ENCODE data around the gene LUZP2. TPM values are rescaled to one million over a fixed set of nuclear protein-coding genes. Genes with fewer than 3 reads are reported as not detected.

Gene LUZP2
- total RNA-seq, 4 donors from 2014 or later = 0.23 to 0.83 (median 0.48) TPM

GRCh38 chr11:24651873-24652272 is 155.0 kb downstream of the LUZP2 start:
- Histone ChIP-seq H3K4me3 (no peak overlapping the region), H3K27ac (no peak overlapping the region), H3K4me1 (no peaks in the 10 kb centered on the region), H3K36me3 (no peaks in the 10 kb centered on the region), H3K9me3 (no peaks in the 10 kb centered on the region), H3K27me3 (no peaks in the 10 kb centered on the region)
- DNase-seq = no peak
- 74 to 80% methylated on average over 2 of the region's 2 CpGs for WGBS, 2 donors
- intact Hi-C loops (cut with DNase I) = no loop called here
- TF ChIP-seq POLR2A (IDR thresholded peaks at IDR 0.05) (no peak), CTCF (IDR thresholded peaks at IDR 0.05) (no peak)

GRCh38 chr11:24653901-24654300 is 157.0 kb downstream of the LUZP2 start:
- 93 to 94% methylated on average over 4 of the region's 4 CpGs for WGBS, 2 donors
- intact Hi-C loops (cut with DNase I) = no loop called here
- Histone ChIP-seq H3K9me3 (no peaks in the 10 kb centered on the region), H3K27ac (no peak overlapping the region), H3K4me1 (no peaks in the 10 kb centered on the region), H3K4me3 (no peak overlapping the region), H3K27me3 (no peaks in the 10 kb centered on the region), H3K36me3 (no peaks in the 10 kb centered on the region)
- TF ChIP-seq POLR2A (IDR thresholded peaks at IDR 0.05) (no peak), CTCF (IDR thresholded peaks at IDR 0.05) (no peak)
- no peak for DNase-seq

GRCh38 chr11:24661331-24661730 is 164.5 kb downstream of the LUZP2 start:
- DNase-seq = no peak
- H3K27me3 ChIP-seq = no peaks in the 10 kb centered on the region
- H3K9me3 ChIP-seq = no peaks in the 10 kb centered on the region
- intact Hi-C loops (cut with DNase I) = no loop called here
- 50 to 59% methylated on average over 1 of the region's 1 CpG for WGBS, 2 donors
- TF ChIP-seq POLR2A (IDR thresholded peaks at IDR 0.05) = no peak
- TF ChIP-seq CTCF (IDR thresholded peaks at IDR 0.05) = no peak
- no peaks in the 10 kb centered on the region for H3K4me1 ChIP-seq
- no peak overlapping the region for H3K27ac ChIP-seq
- H3K36me3 ChIP-seq = no peaks in the 10 kb centered on the region
- no peak overlapping the region for H3K4me3 ChIP-seq

DNA sequence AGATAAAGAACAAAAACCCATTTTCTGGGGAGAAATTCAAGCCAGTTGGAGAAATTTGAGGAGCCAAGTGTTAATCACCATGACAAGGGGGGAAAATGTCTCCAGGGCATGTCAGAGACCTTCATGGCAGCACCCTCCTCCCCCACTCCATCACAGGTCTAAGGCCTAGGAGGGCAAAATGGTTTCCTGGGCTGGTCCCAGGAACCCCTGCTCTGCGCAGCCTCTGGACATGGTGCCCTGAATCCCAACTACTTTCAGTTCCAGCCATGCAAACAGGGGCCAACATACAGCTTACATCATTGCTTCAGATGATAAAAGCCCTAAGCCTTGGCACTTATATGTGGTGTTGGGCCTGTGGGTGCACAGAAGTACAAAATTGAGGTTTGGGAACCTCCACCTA is 167.5 kb downstream of the LUZP2 start:
- intact Hi-C loops (cut with DNase I) = no loop called here
- DNase-seq = no peak
- Histone ChIP-seq H3K36me3 (no peaks in the 10 kb centered on the region), H3K9me3 (no peaks in the 10 kb centered on the region), H3K4me3 (no peak overlapping the region), H3K27me3 (no peaks in the 10 kb centered on the region), H3K27ac (no peak overlapping the region), H3K4me1 (no peaks in the 10 kb centered on the region)
- no peak for TF ChIP-seq CTCF (IDR thresholded peaks at IDR 0.05)
- WGBS, 2 donors = 100% methylated on average over 1 of the region's 1 CpG; no CpG with 5 or more reads in 1 of the 2 donors

DNA sequence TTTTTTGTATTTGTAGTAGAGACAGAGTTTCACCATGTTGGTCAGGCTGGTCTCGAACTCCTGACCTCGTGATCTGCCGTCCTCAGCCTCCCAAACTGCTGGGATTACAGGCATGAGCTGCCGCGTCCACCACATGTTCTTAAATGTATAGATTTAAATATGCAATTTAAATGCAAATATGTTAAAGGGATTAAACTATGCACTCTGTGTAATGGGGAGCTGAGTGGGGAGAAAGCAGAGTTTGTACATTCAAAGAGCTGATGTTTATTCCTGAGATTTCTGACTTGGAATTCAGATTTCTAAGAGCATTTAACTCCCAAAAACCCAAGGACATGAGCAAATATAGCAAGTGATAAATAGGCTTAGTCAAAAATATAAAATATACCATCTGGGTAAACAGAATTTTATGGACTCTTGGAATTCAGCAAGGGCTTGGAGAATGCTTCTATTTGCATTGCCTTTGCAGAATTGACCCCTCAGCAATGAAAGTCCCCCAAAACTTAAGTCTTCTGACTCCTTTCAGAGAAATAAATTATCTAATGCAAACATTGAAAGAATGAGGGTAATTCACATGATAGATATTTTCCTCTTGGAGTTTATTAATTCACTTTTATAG is 170.6 kb downstream of the LUZP2 start:
- H3K36me3 ChIP-seq = no peaks in the 10 kb centered on the region
- no peaks in the 10 kb centered on the region for H3K27me3 ChIP-seq
- no peak for TF ChIP-seq POLR2A (IDR thresholded peaks at IDR 0.05)
- no peak for TF ChIP-seq CTCF (IDR thresholded peaks at IDR 0.05)
- no peak for DNase-seq
- no peaks in the 10 kb centered on the region for H3K9me3 ChIP-seq
- no peaks in the 10 kb centered on the region for H3K4me1 ChIP-seq
- 86 to 98% methylated on average over 3 to 5 of the region's 5 CpGs for whole genome bisulfite sequencing, 2 donors
- no peak overlapping the region for H3K27ac ChIP-seq
- no peak overlapping the region for H3K4me3 ChIP-seq
- intact Hi-C loops (cut with DNase I) = no loop called here
